Retinal pigment epithelial cell (primary cell): Measurements from ENCODE around the gene GRIA4.

Source experiments
- DNase-seq: peaks from one replicate; pipeline ENCODE4 v3.0.0-alpha.2; 2010; ENCODE audit warnings: low read depth
- H3K4me3 ChIP-seq: 2 replicates; pipeline ENCODE4 v1.5.1; 2011; ENCODE audit warnings: mild to moderate bottlenecking, low read length, control low read depth, moderate library complexity
- CTCF ChIP-seq: conservative IDR thresholded peaks from 2 replicates; pipeline ENCODE4 v1.5.1; 2011; ENCODE audit warnings: low read depth, low read length, control low read depth, inconsistent platforms

The GRIA4 gene

GRCh38 chr11:105903113-105903512 is 293.2 kb downstream of the GRIA4 start:
- TF ChIP-seq CTCF: no peak

DNA sequence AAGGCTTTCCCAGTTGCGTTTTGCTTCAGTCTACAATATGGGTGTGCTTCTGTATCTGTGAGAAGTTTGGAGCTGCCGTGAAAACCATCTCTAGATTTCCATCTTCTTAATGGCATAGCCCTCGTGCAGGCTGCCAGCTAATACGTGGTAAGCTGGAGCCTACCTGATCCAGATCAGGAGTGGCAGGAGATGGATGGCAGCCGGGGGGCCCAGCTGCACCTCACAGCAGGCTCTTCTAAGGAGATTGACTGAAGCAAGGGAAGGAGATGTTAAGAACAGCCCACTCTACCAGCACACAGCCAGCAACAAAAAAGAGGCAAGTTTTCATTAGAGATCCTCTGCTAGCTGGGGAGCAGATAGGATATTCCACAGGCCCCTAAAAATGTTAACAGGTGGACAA is 296.6 kb downstream of the GRIA4 start:
- no peak overlapping the region for H3K4me3 ChIP-seq
- DNase-seq: no peak
- no peak for TF ChIP-seq CTCF

More at GRCh38 chr11:105903113-105903512, 293.2 kb downstream of the GRIA4 start:
- H3K4me3 ChIP-seq: no peak overlapping the region
- DNase-seq: peak; percentile 12

GRCh38 chr11:105907319-105907718 is 297.4 kb downstream of the GRIA4 start:
- H3K4me3 ChIP-seq: no peak overlapping the region
- no peak for TF ChIP-seq CTCF
- no peak for DNase-seq

- no peak for DNase-seq
- no peak for TF ChIP-seq CTCF
- H3K4me3 ChIP-seq: no peak overlapping the region
Measured at GRCh38 chr11:105910095-105910715, 300.3 kb downstream of the GRIA4 start.

DNA sequence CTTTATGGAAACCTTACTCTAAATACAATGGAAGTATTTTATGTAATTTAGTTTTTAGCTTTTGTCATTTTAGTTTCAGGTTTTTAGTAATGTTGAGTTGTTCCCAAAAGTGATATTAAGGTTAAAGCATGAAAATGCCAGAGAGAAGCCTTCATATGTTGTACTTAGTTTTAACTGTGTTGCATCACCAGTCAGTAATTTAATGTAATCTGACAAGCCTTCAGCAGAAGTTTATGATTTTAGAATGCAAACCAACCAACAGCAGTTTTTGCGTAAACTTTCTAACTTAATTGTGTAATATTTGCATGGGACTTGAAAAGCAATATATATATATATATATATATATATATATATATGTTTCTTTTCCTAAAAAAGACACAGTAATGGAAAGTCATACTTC is 301.6 kb downstream of the GRIA4 start:
- no peak for TF ChIP-seq CTCF
- DNase-seq: no peak
- no peak overlapping the region for H3K4me3 ChIP-seq

GRCh38 chr11:105912666-105913065 is 302.8 kb downstream of the GRIA4 start:
- TF ChIP-seq CTCF: no peak

GRCh38 chr11:105915021-105915420 is 305.1 kb downstream of the GRIA4 start:
- no peak for TF ChIP-seq CTCF
- no peak for DNase-seq
- H3K4me3 ChIP-seq: no peak overlapping the region

More at GRCh38 chr11:105912666-105913065, 302.8 kb downstream of the GRIA4 start:
- no peak overlapping the region for H3K4me3 ChIP-seq
- no peak for DNase-seq
